Omental fat pad (tissue), 4 donors: ENCODE measurements around the gene SORCS2. TPM values are rescaled to one million over a fixed set of nuclear protein-coding genes. Genes with fewer than 3 reads are reported as not detected.

Experiments used
- ATAC-seq: fragments of 150-250 bp; one replicate; pipeline ENCODE4 v1.9.1; 2016; ENCODE audit warnings: mild to moderate bottlenecking, moderate library complexity; ENCODE audit not compliant: low FRiP score
- DNase-seq: peaks from one replicate; pipeline ENCODE4 v3.0.0-alpha.2; 2019; ENCODE audit warnings: low spot score
- total RNA-seq, 4 donors: library from RNA; depleted of rRNA; stranded (reverse); fragments of >200 nt; gene quantifications; one replicate each; pipeline ENCODE4 v1.1.0, GENCODE V29; 2016
- TF ChIP-seq, protein P1 (sequence below), 3 donors: fragments of 450-650 bp; IDR thresholded peaks; one replicate each; pipeline ENCODE4 v1.5.1; 2016 to 2017; ENCODE audit warnings: antibody characterized with exemption in 3 of 3, mild to moderate bottlenecking in 3 of 3, moderate library complexity in 2 of 3

Gene SORCS2
- total RNA-seq, 4 donors from 2014 or later, result 0.63 to 4.6 (median 1.2) TPM

DNA sequence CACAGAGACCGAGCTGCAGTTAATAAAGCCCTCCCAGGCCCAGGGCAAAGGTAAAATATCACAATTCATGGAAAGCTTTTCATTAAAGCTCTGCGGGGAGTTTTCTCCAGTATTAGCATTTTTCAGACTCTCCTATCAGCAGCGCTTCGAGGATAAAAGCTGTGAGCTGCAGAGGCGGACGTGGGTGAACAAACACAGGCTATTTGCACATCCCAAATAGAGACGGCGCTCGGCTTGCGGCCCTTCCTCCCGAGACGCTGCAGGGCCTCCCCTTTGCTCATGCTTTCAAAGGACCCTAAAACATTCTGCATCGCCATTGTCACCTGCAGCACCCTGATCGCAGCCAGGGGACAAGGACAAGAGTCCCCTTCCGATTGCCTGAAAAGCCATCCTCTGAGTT is 97.3 kb downstream of the SORCS2 start:
- DNase-seq, result no peak
- ATAC-seq, result no peak
- TF ChIP-seq, protein P1, sequence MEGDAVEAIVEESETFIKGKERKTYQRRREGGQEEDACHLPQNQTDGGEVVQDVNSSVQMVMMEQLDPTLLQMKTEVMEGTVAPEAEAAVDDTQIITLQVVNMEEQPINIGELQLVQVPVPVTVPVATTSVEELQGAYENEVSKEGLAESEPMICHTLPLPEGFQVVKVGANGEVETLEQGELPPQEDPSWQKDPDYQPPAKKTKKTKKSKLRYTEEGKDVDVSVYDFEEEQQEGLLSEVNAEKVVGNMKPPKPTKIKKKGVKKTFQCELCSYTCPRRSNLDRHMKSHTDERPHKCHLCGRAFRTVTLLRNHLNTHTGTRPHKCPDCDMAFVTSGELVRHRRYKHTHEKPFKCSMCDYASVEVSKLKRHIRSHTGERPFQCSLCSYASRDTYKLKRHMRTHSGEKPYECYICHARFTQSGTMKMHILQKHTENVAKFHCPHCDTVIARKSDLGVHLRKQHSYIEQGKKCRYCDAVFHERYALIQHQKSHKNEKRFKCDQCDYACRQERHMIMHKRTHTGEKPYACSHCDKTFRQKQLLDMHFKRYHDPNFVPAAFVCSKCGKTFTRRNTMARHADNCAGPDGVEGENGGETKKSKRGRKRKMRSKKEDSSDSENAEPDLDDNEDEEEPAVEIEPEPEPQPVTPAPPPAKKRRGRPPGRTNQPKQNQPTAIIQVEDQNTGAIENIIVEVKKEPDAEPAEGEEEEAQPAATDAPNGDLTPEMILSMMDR (IDR thresholded peaks at IDR 0.05), result no peak

DNA sequence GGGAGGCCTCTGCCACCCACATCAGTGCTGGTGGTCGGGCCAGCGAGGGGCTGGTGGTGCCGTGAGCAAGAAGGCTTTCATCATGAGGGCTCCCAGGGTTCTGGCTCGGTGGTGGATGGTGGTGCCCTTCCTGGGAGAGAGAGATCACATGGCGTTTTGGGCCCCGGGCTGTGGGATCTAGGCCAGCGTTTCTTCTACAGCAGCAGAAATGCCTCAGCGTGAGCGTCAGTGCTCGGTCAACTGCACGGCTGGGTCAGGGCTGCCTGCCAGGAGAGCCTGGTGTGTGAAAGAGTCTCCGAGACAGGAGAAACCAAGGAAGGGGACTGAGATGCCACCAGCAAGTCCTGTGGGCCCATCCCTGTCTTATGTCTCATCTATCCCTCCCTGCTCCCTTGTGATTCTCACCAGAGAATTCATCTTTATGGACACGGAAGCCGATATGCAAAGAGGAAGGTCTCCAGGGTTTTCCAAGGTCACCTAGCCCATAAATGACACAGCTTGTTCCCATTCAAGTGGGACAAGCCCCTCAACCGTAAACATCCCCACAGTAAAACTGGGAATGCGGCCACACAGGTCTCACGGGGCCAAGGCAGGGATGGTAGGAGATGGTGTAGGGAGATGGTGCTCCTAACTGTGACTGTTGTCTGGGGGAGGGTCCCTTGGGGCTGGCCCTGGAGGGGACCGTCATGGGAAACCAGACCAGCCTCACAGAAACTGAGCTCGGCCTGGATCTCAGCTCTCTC is 99.2 kb downstream of the SORCS2 start:
- ATAC-seq (no peak), DNase-seq (no peak)
- TF ChIP-seq, protein P1 (IDR thresholded peaks at IDR 0.05), result no peak

DNA sequence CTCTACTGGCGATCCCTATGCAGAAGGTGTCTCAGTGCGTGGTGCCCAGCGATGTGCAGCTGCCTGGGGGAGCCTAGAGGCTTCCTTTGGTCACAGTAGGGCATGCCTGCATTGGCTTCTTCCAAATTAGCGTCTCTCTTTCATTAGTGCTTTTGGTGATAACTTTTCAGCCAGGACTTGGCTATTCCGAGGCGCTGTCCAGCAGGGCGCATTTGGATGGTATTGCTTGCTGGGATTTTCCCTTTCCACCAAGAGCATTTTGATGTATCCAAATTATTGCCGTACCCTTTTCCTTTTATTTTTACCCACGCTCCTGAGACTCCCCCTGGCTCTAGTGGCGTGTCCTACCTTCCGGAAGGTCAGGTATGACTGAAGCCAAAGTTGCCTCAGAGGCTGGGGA is 101.4 kb downstream of the SORCS2 start:
- DNase-seq (no peak), ATAC-seq (no peak)
- TF ChIP-seq, protein P1 (IDR thresholded peaks at IDR 0.05), result no peak

DNA sequence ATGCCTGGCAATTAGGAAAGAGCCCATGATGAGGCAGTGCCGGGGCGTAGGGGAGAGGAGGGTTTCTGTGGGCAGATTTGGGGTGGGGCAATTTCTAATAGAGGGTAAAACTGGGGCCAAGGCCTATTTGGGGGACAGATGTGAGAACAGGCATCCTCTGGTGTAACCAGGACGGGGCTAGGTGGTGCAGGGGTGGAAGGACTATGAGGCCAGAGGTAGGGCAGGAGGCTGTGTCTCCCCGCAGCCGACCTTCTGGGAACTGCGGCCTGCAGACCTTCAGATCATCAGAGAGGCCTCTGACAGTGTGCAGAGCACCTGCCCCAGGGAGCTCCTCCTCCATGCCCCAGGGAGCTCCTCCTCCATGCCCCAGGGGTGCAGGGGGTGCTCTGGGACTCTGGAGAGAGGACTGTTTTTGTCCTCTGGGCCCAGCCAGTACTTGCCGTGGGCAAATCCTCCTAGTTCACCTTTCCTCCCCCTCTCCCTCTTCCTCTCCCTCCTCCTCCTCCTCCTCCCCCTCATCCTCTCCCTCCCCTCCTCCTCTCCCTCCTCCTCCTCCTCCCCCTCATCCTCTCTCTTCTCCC is 101.9 kb downstream of the SORCS2 start:
- DNase-seq, result no peak
- no peak for ATAC-seq
- TF ChIP-seq, protein P1 (IDR thresholded peaks at IDR 0.05), result no peak

DNA sequence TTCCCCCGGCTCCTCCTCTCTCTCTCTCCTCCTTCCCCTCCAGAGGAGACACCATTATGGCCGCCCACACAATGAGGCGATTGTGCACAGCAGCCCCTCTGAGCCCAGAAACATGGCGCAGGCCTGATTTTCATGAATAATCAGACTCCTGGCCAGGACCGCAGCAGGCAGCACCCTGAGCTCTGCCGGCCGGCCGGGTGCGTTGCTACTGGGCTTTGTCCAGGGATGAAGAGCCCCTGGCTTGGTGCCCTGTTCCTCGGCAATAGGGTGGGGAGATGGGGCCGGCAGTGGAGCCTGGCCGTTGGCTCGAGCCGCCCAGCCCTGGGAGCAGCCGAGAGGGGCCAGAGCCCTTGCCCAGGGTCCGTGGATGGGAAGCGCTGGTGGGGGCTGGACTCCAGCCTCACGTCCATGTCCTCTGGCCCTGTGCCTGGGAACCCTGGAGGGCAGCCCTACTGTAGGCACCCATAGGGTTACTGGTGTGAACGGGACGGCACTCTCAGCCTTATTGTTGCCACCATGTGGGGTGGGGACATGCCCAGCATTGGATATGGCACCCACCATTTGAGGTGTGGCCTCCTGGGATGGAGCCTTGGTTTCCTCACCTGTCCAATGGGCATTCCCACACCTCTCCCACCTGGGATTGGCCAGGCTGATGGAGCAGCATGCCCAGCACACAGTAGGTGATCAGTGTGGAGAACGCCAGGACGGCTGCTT is 103.0 kb downstream of the SORCS2 start:
- ATAC-seq, result no peak

DNA sequence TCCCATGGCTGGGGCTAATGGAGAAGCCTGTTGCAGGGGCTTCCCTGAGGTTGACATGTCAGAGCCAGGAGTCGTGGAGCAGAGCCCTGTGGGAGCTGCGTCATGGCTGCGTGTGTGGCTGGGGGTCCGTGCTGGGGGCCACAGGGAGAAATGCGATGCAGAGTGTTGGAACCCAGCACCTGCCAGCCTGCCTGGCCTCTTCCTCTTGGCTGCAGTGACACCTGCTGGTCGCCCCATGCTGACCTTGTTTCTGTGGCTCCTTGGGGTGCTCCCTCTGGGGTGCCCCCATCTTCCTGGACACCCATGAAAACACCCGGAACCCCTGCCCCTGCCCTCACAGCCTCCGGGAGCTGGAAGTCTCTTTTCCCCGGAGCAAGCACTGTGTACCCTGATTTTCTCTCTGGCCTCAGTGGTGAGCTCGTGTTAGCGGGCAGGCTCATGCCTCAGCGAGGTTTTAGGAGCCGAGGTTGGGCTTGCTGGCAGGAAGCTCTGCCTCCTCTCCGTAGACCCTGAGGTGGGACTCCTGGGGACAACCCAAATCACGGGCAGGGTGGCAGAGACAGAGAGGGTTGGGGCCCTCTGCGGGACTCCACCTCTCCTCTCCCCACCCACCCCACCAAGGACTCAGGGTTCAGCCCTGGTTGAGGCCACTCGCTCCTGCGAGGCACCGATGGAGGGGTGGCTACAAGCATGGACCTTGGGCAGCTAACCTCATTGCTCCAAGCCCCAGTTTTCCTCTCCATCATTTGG is 103.7 kb downstream of the SORCS2 start:
- ATAC-seq (no peak), DNase-seq (peak; percentile 25)
- TF ChIP-seq, protein P1 (IDR thresholded peaks at IDR 0.05), result peak in 1 of 3 donors; percentile 33

More for the DNA sequence above, 103.0 kb downstream of the SORCS2 start:
- TF ChIP-seq, protein P1 (IDR thresholded peaks at IDR 0.05), result no peak
- no peak for DNase-seq
